Measurements from ENCODE around the gene CAMK1D. TPM values are rescaled to one million over a fixed set of nuclear protein-coding genes. Genes with fewer than 3 reads are reported as not detected.

The CAMK1D gene
- total RNA-seq, 1 donor from 2014 or later, result 10.9 TPM

DNA sequence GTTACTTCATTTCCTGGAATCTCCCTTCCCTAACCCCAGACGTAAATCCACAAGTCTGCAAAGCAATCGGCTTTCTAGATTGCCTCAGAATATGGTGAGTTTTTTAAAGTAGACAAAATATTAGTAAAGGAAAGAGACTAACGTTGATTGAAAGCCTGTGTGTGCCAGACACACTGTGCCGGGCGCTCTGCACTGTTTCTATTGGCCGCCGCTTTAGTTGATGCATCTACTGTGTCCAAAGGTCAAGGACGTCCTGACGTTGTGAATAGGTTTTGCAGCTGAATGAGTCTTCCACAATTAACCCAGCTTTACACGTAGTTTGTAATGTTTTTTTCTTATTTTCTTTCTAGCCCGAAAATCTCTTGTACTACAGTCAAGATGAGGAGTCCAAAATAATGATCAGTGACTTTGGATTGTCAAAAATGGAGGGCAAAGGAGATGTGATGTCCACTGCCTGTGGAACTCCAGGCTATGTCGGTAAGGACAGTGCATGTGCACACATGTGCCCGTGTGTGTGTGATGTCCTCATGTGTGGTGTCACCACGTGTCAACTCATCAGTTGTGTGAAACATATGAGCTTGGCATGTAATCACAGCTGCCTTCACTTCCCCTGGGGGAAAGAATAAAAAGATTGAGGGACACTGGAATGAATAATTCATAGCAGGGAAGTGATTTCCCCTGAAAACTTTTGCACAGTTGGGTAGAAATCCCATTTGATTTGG, 420.1 kb downstream of the CAMK1D start:
- no peak for DNase-seq

DNA sequence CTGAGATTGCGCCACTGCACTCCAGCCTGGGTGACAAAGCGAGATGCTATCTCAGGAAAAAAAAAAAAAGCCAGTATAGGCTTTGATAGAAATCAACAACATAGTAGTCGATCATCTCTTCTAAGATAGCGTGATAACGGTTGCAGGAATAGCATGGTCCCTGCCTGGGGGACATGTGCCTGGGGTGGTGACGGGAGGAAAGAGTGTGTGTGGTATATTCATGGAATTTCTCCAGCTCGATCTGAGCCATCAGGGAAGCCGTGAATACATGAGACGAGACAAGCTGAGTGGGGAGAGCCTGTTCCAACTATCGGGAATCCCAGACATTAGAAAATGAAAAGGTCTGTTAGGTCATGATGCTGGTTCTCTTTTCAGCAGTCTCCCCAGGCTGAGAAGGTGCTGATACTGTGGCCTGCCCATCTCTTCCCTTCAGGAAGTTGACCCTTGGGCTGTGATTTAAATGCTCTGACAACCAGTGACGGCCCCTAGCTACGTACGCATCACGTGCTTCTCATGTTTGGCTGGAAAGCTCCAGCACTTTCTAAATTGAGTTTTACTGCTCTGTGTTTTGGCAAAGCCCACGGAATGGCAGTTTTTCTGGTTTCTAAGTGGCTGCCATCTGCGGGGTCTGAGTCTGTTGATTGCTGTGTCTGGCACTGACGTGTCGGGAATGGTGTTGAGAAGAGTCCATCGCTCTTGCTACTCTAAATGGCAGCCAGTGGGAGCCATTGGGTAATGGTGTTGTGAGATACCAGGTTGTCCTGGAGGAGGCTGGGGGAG, 422.8 kb downstream of the CAMK1D start:
- DNase-seq, result no peak

- DNase-seq, result no peak
Measured at GRCh38 chr10:12772797-12773587, 423.6 kb downstream of the CAMK1D start.

GRCh38 chr10:12774204-12774894, 425.0 kb downstream of the CAMK1D start:
- DNase-seq, result no peak

DNA sequence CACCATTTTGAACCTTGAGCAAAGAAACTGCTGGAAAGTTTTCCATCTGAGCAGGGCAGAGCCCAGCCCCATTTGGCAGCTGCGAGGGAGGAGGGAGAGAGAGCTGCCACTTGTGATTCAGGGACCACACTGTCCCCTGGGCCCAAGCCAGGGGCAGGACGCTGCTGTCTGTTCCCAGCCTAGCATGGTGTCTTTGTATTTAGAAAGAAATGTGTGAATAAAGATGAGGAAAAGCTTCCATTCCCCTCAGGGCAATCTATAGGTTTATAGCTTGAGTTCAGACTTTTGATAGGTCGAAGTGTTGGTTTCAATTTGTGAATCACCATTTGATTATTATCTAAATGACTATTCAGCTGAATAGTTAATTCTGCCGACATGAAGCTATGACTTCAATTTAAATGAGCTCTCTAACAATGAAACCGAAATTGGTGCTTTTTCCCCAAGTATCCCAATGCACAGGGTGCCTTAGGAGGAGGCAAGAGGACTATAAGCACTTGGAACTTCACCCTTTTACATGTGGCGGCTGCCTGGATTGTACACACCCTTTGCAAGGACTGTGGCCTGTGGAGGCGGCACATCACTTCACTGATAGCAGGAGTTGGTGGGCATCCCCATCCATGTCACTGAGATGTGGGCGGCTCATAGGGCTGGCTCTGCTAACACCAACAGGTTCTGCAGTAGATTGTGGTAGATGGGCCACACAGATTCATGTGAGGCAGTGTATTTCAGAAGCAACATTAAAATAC, 428.7 kb downstream of the CAMK1D start:
- DNase-seq, result no peak

DNA sequence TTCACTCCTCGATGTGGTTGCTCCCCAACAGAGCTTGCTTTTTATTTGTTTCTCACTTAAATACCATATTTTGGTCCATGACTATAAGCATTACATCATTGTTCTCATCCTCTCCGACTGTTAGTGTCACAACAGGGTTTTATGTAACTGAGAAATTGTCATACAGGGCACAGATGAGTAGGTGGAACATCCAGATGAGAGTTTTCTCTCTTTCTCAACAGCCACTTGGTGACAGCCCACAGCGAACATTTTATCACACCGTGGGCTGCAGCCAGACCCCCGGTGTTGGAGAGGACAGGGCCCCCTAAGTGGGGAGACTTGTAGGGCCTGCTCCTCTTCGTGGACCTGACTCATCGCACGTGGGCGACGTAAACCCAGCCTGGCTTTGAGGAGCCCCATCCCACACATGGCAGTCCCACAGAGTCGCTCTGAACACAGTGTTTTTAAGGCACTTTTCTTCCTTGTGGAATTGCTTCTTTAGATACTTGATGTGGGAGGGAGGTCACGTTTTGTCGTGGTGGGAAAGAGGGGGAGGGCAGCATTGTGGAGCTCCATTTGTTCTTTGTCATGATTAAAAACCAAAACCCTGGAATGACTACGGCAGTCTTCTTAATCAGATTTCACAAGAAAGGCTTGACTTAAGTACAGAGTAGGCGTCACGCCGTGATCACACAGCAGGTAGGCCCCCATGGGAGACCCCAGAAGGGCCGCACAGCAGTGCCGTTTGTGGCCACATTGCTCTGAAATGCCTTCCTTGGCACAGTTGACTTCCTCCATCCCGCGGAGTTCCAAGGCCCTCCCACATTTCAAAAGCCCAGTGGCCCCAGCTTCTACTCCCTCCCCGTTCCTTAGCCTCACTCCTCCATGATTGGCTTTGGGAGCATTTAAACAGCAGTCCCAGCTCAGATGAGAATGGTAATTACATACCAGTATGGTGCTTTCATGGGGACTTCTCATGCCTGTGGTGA, 431.6 kb downstream of the CAMK1D start:
- DNase-seq, result no peak

- peak; percentile 53 for DNase-seq
Measured at GRCh38 chr10:12781976-12782375, 432.6 kb downstream of the CAMK1D start.

DNA sequence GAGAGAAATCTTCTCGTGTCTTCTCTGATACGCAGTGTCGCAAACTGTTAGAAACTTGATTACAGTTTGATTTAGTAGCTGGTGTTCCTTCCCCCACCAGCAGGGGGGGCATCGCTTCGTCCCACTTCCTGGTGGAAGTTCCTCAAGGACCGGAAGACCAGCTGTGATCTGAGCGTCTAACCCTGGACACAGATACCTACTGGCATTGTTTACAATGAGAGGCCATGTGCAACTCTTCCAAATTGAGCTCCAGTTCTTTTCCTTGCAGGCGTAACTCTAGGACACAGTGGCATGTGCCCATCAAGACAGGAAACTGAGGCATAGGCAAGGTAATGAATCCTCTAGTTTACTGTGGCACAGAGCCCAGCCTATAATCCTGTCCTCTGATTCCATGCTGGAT, 433.2 kb downstream of the CAMK1D start:
- peak; percentile 66 for DNase-seq

DNA sequence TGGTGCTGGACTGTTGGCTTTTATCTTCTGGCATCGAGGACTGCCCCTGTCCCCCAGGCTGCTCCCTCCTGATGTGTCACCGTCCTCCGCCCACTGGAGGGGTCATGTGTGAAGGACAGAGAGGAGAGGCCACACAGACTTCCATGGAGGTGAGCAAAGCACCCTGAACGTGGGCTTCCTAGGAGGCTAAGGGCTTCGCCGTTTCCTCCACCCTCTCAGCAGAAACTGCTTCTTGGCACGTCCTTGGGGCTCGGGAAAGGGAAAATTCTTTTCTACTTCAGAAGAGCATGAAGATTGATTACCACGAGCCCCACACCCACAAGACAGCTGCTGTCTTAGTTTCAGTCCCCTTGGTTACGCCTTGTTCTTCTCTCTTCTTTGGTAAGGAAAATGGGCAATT, 433.9 kb downstream of the CAMK1D start:
- peak; percentile 91 for DNase-seq

- DNase-seq, result peak; percentile 62
Measured at GRCh38 chr10:12784646-12785045, 435.3 kb downstream of the CAMK1D start.

GRCh38 chr10:12785415-12785831, 436.1 kb downstream of the CAMK1D start:
- DNase-seq, result no peak

DNA sequence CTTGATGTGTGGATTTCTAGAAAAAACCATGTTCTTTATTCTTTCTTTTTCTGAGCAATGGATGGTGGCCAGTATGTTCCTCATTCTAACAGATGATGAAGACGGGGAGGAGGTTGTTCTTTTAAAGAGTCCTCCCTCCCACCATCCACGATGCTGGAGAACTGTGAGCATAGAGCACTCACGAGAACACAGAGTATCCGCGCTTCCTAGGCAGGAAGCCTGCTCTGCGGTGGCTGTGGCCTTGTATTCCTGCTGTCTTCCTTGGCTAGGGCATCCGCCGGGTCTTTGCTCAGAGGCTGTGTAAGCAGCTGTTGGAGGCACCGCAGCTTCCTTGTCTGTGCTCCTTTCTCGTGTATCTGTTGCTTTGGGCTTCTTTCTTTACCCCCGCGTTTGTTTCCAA, 437.9 kb downstream of the CAMK1D start:
- no peak for DNase-seq

DNA sequence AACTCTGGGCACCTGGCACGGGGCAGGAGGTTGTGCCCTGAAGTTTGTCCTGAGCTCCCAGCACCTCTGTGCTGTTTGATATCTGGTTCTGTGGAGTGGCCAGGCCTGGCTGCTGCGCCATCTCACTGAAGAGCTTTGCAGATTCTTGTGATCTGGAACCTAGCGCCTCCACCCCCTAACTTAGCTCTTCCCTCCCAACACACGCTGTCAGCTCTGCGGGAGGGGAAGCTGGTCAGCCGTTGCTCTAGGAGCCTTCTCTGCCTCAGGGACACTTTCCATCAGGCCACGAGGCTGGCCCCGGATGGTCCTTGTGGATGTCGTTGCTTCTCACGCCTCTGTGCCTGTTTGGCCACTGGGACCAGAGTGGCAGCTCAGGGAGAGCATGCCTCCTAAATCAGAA, 438.9 kb downstream of the CAMK1D start:
- DNase-seq, result no peak

- no peak for DNase-seq
Measured at GRCh38 chr10:12790270-12790669, 440.9 kb downstream of the CAMK1D start.

GRCh38 chr10:12791728-12792127, 442.4 kb downstream of the CAMK1D start:
- DNase-seq, result no peak

GRCh38 chr10:12792889-12793556, 443.7 kb downstream of the CAMK1D start:
- no peak for DNase-seq

DNA sequence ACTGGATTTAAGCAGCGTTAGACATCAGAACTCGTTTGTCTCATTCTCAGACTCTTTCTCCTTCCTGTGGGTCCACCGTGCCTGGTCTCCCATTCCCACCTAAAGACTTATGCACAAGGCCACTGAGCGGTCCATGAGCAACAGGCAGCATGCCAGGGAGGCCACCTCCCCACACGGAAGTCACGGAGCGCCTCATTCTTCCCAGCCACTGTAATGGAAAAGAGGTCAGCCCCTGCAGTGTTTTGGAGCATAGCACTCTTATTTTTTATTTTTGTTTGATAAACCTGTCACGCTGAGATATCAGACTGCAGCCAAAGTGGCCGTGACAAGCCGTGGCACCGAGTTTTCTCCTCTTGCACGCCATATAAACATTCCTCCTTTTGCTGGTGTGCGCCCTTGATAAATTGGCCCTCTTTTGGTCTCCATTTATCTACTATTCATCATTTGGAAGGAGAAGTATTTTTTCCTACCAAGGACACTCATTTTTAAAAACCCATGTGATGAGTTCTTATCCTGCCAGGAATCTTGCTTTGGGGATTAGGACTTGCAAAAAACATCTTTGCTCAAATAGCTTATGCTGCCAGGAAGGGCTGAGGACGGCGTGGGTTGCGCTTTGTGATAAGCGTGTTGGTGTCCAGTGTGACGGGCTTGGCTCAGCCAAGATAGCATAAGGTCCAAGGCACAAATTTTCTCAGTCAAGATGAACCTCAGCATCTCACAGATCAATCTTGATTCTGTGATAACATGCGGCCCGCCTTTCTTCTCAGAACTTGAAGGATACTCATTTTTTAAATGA, 446.2 kb downstream of the CAMK1D start:
- DNase-seq, result no peak

GRCh38 chr10:12796401-12797160, 447.2 kb downstream of the CAMK1D start:
- peak; percentile 69 for DNase-seq

Data from tongue (tissue), 2 donors.